ENCODE data around the gene HUNK.

Gene HUNK

DNA sequence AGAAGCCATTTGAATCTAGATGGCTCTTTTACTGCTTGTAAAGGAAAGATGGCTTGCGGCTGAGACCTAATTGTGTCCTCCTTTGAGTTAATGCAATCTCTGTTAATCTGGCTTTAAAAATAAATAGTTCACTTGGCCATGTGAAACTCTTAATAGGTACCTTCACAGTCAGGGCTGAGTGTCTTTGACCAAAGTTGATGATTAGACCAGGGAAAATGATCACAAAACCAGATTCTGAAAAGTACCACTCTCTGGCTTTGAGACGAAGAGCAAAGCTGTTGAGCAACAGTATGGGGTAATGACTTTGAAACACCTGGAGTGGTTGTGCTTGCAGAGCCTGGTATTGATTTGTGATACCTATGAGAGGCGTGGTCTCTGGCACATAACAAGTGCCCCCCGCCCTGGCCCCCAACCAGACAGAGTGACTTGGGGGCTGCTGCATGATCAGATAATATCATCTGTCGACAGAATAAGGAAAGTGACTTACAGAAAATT, 4.7 kb downstream of the HUNK start:
- no peak for DNase-seq
- no peaks in the 10 kb centered on the region for H3K36me3 ChIP-seq (replicated peaks)
- TF ChIP-seq, protein P1, sequence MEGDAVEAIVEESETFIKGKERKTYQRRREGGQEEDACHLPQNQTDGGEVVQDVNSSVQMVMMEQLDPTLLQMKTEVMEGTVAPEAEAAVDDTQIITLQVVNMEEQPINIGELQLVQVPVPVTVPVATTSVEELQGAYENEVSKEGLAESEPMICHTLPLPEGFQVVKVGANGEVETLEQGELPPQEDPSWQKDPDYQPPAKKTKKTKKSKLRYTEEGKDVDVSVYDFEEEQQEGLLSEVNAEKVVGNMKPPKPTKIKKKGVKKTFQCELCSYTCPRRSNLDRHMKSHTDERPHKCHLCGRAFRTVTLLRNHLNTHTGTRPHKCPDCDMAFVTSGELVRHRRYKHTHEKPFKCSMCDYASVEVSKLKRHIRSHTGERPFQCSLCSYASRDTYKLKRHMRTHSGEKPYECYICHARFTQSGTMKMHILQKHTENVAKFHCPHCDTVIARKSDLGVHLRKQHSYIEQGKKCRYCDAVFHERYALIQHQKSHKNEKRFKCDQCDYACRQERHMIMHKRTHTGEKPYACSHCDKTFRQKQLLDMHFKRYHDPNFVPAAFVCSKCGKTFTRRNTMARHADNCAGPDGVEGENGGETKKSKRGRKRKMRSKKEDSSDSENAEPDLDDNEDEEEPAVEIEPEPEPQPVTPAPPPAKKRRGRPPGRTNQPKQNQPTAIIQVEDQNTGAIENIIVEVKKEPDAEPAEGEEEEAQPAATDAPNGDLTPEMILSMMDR (IDR thresholded peaks at IDR 0.05; ENCODE audit: low read depth, low read length, missing control alignments): no peak
- H3K27ac ChIP-seq: no peak overlapping the region
- in situ Hi-C loops (cut with HindIII; ENCODE audit: low pct_ligation_motif_present, low sequenced_read_pairs): no loop called here
- H3K4me3 ChIP-seq (ENCODE audit: low read depth, low read length): no peak overlapping the region
- H3K27me3 ChIP-seq (replicated peaks): peaks cover 27% of the 10 kb centered on the region

GRCh38 chr21:31878831-31879230, 6.0 kb downstream of the HUNK start:
- DNase-seq: no peak
- Histone ChIP-seq H3K27ac (no peak overlapping the region), H3K36me3 (replicated peaks) (no peaks in the 10 kb centered on the region), H3K4me3 (ENCODE audit: low read depth, low read length) (no peak overlapping the region), H3K27me3 (replicated peaks) (peaks cover 15% of the 10 kb centered on the region)
- in situ Hi-C loops (cut with HindIII; ENCODE audit: low pct_ligation_motif_present, low sequenced_read_pairs): no loop called here
- TF ChIP-seq, protein P1 (IDR thresholded peaks at IDR 0.05; ENCODE audit: low read depth, low read length, missing control alignments): no peak

DNA sequence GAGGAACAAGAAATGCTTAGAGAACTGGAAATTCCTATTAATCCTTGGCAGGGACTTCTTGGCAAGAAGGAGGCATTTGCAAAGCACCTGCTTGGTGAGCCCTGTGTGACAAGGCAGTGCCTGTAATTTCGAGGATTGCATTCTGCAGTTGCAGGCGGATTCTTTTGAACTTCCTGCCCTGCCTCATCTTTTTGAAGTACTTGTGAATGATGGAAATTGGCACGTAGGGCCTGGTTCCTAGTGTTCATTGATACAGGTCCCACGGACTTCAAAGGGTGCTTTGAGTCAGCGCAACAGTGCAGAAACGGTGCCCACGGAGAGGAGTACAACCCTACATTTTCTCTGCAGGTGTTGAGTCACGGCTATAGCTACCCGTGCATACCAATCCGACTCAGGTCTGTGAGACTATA, 6.4 kb downstream of the HUNK start:
- H3K4me3 ChIP-seq (ENCODE audit: low read depth, low read length): no peak overlapping the region
- no peak for DNase-seq
- TF ChIP-seq, protein P1 (IDR thresholded peaks at IDR 0.05; ENCODE audit: low read depth, low read length, missing control alignments): no peak
- H3K27me3 ChIP-seq (replicated peaks): peaks cover 13% of the 10 kb centered on the region
- in situ Hi-C loops (cut with HindIII; ENCODE audit: low pct_ligation_motif_present, low sequenced_read_pairs): no loop called here
- H3K36me3 ChIP-seq (replicated peaks): no peaks in the 10 kb centered on the region
- H3K27ac ChIP-seq: no peak overlapping the region

GRCh38 chr21:31879911-31880310, 7.1 kb downstream of the HUNK start:
- DNase-seq: no peak
- no peaks in the 10 kb centered on the region for H3K36me3 ChIP-seq (replicated peaks)
- in situ Hi-C loops (cut with HindIII; ENCODE audit: low pct_ligation_motif_present, low sequenced_read_pairs): no loop called here
- H3K4me3 ChIP-seq (ENCODE audit: low read depth, low read length): no peak overlapping the region
- TF ChIP-seq, protein P1 (IDR thresholded peaks at IDR 0.05; ENCODE audit: low read depth, low read length, missing control alignments): no peak
- peaks cover 9% of the 10 kb centered on the region for H3K27me3 ChIP-seq (replicated peaks)
- H3K27ac ChIP-seq: no peak overlapping the region

- TF ChIP-seq, protein P1 (IDR thresholded peaks at IDR 0.05; ENCODE audit: low read depth, low read length, missing control alignments): no peak
- in situ Hi-C loops (cut with HindIII; ENCODE audit: low pct_ligation_motif_present, low sequenced_read_pairs): no loop called here
Observed at GRCh38 chr21:31880816-31881215, 8.0 kb downstream of the HUNK start.

DNA sequence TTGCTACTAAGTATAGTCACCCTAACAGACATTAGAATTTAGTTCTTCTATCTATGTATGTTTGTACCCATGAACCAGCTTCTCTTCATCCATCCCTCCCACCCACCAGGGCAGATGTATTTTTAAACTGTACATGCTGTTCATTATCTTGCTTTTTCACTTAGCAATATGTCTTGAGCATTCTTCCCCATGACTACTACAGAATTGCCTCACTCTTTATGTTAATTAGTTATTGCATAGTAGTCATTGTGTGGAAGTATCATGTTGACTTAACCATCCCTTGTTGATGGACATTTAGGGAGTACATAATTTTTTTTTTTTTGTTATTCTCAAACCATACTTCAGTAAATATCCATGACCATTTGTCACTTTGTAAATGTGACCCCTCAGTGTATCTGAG, 9.9 kb downstream of the HUNK start:
- no peak overlapping the region for H3K27ac ChIP-seq
- in situ Hi-C loops (cut with HindIII; ENCODE audit: low pct_ligation_motif_present, low sequenced_read_pairs): no loop called here
- no peak overlapping the region for H3K4me3 ChIP-seq (ENCODE audit: low read depth, low read length)
- no peaks in the 10 kb centered on the region for H3K27me3 ChIP-seq (replicated peaks)
- TF ChIP-seq, protein P1 (IDR thresholded peaks at IDR 0.05; ENCODE audit: low read depth, low read length, missing control alignments): no peak
- no peak for DNase-seq
- no peaks in the 10 kb centered on the region for H3K36me3 ChIP-seq (replicated peaks)

More at GRCh38 chr21:31880816-31881215, 8.0 kb downstream of the HUNK start:
- Histone ChIP-seq H3K4me3 (ENCODE audit: low read depth, low read length) (no peak overlapping the region), H3K36me3 (replicated peaks) (no peaks in the 10 kb centered on the region), H3K27me3 (replicated peaks) (peaks cover 2% of the 10 kb centered on the region), H3K27ac (no peak overlapping the region)
- DNase-seq: no peak

Measured in brain microvascular endothelial cell (primary cell).